GM12865 (cell line): ENCODE measurements around the gene RNU1-1.

Experiments used
- DNase-seq: peaks from one replicate; pipeline ENCODE4 v3.0.0; 2010; ENCODE audit warnings: low read depth
- H3K4me3 ChIP-seq: 2 replicates; pipeline ENCODE4 v1.5.1; 2011; ENCODE audit warnings: mild to moderate bottlenecking, low read depth, low read length, control low read depth
- TF ChIP-seq, protein P1 (sequence below): IDR thresholded peaks from 2 replicates; pipeline ENCODE4 v1.5.1; 2011; ENCODE audit warnings: low read length, control low read depth, low read depth, inconsistent platforms; ENCODE audit not compliant: insufficient read depth; ENCODE audit errors: missing control alignments

Gene RNU1-1

DNA sequence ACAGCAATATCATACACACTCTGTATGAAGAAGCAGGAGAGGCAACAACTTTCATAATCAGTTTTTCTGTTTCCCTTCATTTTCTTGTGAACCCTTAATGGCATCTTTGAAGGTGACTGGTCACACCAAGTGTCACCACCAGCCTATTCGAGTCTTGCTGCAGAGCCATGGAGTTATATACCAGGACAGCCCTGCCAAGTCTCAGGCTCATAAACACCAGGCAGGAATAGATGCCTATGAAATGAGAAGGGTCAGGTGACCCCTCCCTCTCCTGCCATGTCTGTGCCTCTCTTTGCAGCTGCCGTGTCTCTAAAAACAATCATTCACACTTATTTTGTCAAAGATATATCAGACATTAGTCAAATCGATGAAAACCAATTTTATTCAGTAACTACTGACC, 45.5 kb downstream of the RNU1-1 start:
- DNase-seq: no peak
- H3K4me3 ChIP-seq: no peak overlapping the region
- TF ChIP-seq, protein P1, sequence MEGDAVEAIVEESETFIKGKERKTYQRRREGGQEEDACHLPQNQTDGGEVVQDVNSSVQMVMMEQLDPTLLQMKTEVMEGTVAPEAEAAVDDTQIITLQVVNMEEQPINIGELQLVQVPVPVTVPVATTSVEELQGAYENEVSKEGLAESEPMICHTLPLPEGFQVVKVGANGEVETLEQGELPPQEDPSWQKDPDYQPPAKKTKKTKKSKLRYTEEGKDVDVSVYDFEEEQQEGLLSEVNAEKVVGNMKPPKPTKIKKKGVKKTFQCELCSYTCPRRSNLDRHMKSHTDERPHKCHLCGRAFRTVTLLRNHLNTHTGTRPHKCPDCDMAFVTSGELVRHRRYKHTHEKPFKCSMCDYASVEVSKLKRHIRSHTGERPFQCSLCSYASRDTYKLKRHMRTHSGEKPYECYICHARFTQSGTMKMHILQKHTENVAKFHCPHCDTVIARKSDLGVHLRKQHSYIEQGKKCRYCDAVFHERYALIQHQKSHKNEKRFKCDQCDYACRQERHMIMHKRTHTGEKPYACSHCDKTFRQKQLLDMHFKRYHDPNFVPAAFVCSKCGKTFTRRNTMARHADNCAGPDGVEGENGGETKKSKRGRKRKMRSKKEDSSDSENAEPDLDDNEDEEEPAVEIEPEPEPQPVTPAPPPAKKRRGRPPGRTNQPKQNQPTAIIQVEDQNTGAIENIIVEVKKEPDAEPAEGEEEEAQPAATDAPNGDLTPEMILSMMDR: no peak

DNA sequence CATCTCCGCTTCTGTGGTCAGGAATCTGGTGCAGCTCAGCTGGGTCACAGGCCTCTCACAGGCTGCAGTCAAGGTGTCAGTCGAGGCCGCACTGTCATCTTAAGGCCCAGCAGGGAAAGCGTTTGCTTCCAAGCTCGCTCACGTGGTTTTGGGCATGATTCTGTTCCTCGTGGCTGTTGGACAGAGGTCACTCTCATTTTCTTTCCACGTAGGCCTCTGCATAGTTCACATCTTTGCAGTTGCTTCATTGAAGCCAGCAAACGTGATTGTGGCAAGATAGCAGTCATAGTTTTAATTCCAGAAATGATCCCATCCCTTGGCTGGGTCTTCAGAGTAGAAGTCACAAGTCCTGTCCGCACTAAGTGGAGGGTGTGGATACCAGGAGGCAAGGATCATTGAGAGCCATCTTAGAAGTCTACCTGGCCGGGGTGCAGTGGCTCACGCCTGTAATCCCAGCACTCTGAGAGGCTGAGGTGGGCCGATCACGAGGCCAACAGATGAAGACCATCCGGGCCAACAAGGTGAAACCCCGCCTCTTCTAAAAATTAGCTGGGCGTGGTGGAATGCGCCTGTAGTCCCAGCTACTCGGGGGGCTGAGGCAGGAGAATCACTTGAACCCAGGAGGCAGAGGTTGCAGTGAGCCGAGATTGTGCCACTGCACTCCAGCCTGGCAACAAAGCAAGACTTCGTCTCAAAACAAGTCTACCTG, 49.0 kb downstream of the RNU1-1 start:
- DNase-seq: no peak
- TF ChIP-seq, protein P1: no peak
- H3K4me3 ChIP-seq: no peak overlapping the region
